Activated CD8-positive, alpha-beta memory T cell treated with anti-CD3 and anti-CD28 coated beads, Interleukin-2, amount 50 U/mL, for 24 hours (primary cell): ENCODE data around the gene TMED3.
"Not testable (repeated sequence)": the region's sequence is repeated elsewhere in the genome, so short reads cannot be mapped to it uniquely, and the experiment has no call there.

Experiments used
- DNase-seq: peaks from one replicate; pipeline ENCODE4 v3.0.0-alpha.2; 2020; ENCODE audit errors: extremely low read depth

The TMED3 gene

DNA sequence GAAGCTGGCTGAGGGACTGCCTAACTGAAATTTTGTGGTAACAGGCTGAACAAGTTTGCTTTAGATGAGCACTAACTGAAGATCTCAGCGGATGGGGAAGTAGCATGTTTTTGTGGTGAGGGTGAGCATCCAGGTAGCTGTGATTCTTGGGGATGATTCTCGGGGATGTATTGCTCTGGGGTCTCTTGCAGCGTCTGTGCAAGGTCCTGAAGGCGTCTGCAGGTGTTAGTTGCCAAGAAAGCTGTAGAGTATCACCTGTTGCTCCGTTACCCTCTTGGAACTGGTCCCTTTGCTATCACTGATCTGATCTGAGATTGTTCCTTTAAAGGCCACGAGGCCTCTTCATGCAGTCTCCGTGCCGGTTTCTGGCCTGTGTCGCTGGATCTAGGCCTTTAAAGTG is 6.0 kb downstream of the TMED3 start:
- no peak for DNase-seq

GRCh38 chr15:79319973-79320372 is 9.1 kb downstream of the TMED3 start:
- not testable (repeated sequence) for DNase-seq

DNA sequence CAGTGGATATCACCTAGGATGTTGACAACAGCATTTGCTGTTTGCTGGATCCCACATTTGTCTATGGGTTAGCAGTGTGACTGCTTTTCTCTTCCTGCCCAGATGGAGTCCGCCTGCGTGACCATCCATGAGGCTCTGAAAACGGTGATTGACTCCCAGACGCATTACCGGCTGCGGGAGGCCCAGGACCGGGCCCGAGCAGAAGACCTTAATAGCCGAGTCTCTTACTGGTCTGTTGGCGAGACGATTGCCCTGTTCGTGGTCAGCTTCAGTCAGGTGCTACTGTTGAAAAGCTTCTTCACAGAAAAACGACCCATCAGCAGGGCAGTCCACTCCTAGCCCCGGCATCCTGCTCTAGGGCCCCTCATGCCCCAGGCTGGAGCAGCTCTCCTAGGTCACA is 11.0 kb downstream of the TMED3 start:
- no peak for DNase-seq

DNA sequence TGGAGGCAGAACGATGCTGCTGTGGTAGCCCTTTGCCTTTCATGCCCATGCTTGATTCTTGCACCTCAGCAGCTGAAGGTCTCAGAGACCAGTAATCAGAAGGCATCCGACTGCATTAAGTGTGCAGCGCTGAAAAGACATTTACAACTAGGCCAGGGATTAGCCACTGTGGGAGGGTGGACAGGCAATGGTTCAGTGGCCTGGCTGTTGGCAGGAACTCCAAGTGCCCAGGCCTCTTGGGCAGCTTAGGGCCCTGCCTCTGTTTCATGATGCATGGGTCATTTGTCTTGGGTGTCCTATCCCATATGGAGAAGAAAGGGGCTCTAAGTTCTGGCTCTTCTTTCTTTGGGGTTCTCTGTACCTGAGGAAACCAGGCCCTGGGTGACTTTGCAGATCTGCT is 11.4 kb downstream of the TMED3 start:
- no peak for DNase-seq

- no peak for DNase-seq
Observed at GRCh38 chr15:79322945-79323344, 12.0 kb downstream of the TMED3 start.

- no peak for DNase-seq
Observed at GRCh38 chr15:79329171-79329611, 18.3 kb downstream of the TMED3 start.

DNA sequence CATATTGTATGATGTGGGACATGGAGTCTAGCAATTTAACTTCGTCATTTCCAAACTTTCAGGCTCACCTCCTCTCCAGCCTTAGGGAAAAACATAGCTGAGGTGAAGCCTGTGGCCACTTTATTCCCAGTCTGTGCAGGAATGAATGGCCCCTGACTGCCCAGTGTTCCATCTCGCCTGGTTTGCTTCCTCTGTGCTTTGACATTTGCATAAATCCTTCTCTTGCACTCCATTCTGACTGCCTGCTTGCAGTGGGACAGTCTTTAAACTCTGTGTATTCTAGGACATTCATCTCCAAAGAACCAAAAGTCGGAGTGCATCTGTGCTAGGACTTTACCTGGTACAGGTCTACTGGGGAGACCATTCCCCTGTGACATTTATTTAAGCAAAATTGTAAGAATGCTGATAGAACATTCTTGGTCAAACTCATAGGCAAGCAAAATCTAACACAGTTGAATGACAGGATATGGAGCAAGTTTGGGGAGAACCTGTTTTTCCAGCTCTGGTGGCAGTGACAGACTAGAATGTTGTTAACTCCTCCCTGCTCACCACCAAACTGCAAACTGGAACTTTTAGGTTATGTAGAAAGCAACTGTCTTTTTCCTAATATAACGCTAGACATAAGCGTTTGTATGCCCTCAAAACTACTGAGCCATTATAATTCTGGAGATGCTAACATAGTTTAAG is 22.1 kb downstream of the TMED3 start:
- no peak for DNase-seq

- DNase-seq = no peak
Observed at GRCh38 chr15:79337591-79337990, 26.7 kb downstream of the TMED3 start.

DNA sequence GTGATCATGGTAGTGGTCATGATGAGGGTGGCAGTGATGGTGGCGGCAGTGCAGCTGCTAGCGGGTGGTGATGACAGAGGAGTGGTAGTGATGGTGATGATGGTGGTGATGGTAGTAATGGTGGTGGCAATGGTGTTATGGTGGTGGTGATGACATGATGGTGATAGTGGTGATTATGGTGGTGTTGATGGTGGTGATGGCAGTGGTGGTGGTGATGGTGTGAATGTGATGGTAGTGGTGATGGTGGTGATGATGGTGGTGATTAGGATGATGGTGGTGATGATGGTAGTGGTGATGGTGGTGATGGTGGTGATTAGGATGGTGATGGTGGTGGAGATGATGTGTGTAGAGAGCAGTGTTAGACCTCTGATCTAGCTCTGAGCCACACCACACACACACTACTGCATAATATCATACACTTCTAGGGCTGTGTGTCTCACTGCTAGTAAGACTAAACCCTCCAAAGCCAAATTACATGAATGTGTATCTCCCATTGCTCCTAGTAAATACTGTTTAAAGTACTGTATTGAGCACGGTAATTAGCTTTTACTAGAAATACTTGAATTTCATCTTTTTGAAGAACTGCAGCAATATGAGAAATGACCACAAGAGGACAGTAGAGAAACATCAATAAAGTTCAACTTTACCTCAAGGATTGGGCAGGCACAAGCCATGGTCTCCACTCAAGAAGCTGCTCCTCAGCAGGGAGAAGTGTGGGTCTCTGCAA is 28.8 kb downstream of the TMED3 start:
- DNase-seq = no peak

- DNase-seq = no peak
Observed at GRCh38 chr15:79340315-79340602, 29.3 kb downstream of the TMED3 start.

- DNase-seq = no peak
Observed at GRCh38 chr15:79341396-79341795, 30.5 kb downstream of the TMED3 start.

GRCh38 chr15:79349525-79349924 is 38.6 kb downstream of the TMED3 start:
- DNase-seq = no peak

GRCh38 chr15:79352206-79352605 is 41.3 kb downstream of the TMED3 start:
- DNase-seq = no peak

GRCh38 chr15:79357566-79357965 is 46.7 kb downstream of the TMED3 start:
- no peak for DNase-seq

GRCh38 chr15:79358069-79358468 is 47.2 kb downstream of the TMED3 start:
- no peak for DNase-seq

DNA sequence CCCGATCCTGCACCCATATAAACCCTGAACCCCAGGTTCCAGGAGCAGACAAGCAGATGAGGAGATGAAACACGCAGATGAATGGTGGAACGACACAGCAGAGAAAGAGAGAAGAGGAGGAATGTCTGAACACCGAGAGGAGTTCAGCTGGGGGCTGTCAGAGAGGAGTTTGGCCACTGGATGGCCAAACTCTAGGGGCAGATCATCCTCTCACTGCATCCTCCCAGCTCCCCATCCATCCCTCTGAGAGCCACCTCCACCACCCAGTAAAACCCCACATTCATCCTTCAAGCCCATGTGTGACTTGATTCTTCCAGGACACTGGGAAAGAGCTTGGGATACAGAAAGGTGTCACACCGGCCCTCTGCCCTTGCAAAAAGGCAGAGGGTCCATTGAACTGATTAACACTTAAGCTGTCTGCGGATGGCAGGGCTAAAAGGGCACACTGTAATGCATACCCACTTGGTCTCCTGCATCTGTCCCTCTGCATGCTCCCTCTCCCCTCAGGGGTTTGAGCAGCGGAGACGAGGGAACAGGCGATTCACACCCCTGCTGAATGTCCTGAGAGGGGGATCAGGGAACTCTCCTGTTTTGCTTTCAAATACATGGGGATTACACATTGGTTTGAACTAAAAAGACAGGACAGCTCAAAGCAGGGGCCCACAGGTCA is 53.8 kb downstream of the TMED3 start:
- DNase-seq = no peak

DNA sequence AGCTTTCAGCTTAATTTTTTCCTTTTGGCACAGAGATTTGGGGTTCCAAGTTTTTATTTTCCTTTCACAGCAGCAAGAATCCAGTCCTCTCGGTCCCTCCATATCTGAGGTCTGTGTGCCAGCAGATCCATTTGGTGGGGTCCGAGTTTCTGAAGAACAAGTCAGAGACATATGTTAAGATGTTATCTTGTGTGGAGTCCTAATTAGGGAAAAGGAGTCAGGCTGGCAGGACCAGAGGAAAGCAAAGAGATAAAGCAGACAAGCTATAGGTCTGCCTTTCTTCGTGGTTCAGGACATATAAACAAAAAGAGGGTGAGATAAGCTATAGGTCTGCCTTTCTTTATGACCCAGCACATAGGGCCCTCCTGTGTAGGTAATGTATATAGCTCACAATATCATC is 54.9 kb downstream of the TMED3 start:
- DNase-seq = no peak

DNA sequence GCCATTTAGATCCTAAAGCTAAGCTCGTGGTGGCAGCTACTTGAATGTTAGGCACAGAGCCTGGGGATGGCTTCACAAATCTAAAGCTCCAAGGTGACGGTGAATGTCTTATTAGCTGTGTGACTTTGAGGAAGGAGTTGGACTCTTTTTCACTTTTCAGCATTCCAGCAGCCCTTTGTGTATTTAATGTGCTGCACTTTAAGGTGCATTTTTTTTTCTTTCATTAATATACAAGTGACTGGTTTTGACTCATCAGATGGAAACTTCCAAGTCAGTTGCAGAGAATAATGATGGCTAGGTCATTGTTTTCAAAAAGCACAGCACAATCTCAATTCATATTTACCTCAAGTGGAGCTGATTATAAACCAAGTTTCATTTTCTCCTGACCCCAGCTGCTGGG is 55.8 kb downstream of the TMED3 start:
- no peak for DNase-seq

- no peak for DNase-seq
Observed at GRCh38 chr15:79370716-79371115, 59.8 kb downstream of the TMED3 start.

- DNase-seq = no peak
Observed at GRCh38 chr15:79371591-79371990, 60.7 kb downstream of the TMED3 start.

DNA sequence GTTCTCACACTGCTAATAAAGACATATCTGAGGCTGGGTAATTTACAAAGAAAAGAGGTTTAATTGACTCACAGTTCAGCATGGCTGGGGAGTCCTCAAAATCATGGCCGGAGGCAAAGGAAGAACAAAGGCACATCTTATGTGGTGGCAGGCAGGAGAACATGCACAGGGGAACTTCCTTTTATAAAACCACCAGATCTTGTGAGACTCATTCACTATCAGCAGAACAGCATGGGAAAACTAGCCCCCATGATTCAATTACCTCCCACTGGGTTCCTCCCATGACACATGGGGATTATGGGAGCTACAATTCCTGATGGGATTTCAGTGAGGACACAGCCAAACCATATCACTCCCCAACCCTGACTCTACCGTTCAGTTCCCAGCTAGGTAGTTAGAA is 61.5 kb downstream of the TMED3 start:
- no peak for DNase-seq
